ENCODE measurements around the gene RAD52. TPM values are rescaled to one million over a fixed set of nuclear protein-coding genes. Genes with fewer than 3 reads are reported as not detected.

Gene RAD52
- polyA plus RNA-seq, 2 donors, result 3.5 to 11.8 TPM

GRCh38 chr12:968545-968944, 19.1 kb upstream of the RAD52 start:
- no peak overlapping the region for H3K27ac ChIP-seq (ENCODE audit: low read depth in 2 of 2, low read length in 1 of 2)
- no peaks in the 10 kb centered on the region for H3K9me3 ChIP-seq (ENCODE audit: control insufficient read depth in 2 of 2, insufficient read depth in 1 of 2, low read depth in 1 of 2, low read length in 1 of 2)
- H3K36me3 ChIP-seq (ENCODE audit: control insufficient read depth in 2 of 2, insufficient read depth in 2 of 2, low read length in 1 of 2), result no peaks in the 10 kb centered on the region
- no peaks in the 10 kb centered on the region for H3K4me1 ChIP-seq (ENCODE audit: control insufficient read depth in 2 of 2, insufficient read depth in 2 of 2, low read length in 1 of 2)
- H3K4me3 ChIP-seq (ENCODE audit: low read depth in 1 of 2, low read length in 2 of 2), result no peak overlapping the region
- 58 to 62% methylated on average over 4 of the region's 4 CpGs for WGBS, 2 donors
- no peaks in the 10 kb centered on the region for H3K27me3 ChIP-seq (ENCODE audit: control insufficient read depth in 1 of 2, insufficient read depth in 2 of 2, low read length in 2 of 2)

GRCh38 chr12:967641-968040, 18.1 kb upstream of the RAD52 start:
- Histone ChIP-seq H3K27me3 (ENCODE audit: control insufficient read depth in 1 of 2, insufficient read depth in 2 of 2, low read length in 2 of 2) (no peaks in the 10 kb centered on the region), H3K27ac (ENCODE audit: low read depth in 2 of 2, low read length in 1 of 2) (no peak overlapping the region), H3K4me3 (ENCODE audit: low read depth in 1 of 2, low read length in 2 of 2) (no peak overlapping the region), H3K4me1 (ENCODE audit: control insufficient read depth in 2 of 2, insufficient read depth in 2 of 2, low read length in 1 of 2) (no peaks in the 10 kb centered on the region), H3K9me3 (ENCODE audit: control insufficient read depth in 2 of 2, insufficient read depth in 1 of 2, low read depth in 1 of 2, low read length in 1 of 2) (no peaks in the 10 kb centered on the region), H3K36me3 (ENCODE audit: control insufficient read depth in 2 of 2, insufficient read depth in 2 of 2, low read length in 1 of 2) (no peaks in the 10 kb centered on the region)
- 86 to 89% methylated on average over 9 of the region's 9 CpGs for WGBS, 2 donors

GRCh38 chr12:966724-967123, 17.2 kb upstream of the RAD52 start:
- H3K9me3 ChIP-seq (ENCODE audit: control insufficient read depth in 2 of 2, insufficient read depth in 1 of 2, low read depth in 1 of 2, low read length in 1 of 2), result no peaks in the 10 kb centered on the region

GRCh38 chr12:958588-959123, 9.2 kb upstream of the RAD52 start:
- 42 to 50% methylated on average over 8 of the region's 8 CpGs for WGBS, 2 donors
- Histone ChIP-seq H3K4me1 (ENCODE audit: control insufficient read depth in 2 of 2, insufficient read depth in 2 of 2, low read length in 1 of 2) (peaks cover 2% of the 10 kb centered on the region in 2 donors), H3K9me3 (ENCODE audit: control insufficient read depth in 2 of 2, insufficient read depth in 1 of 2, low read depth in 1 of 2, low read length in 1 of 2) (no peaks in the 10 kb centered on the region)

More at GRCh38 chr12:966724-967123, 17.2 kb upstream of the RAD52 start:
- H3K27me3 ChIP-seq (ENCODE audit: control insufficient read depth in 1 of 2, insufficient read depth in 2 of 2, low read length in 2 of 2), result no peaks in the 10 kb centered on the region
- no peak overlapping the region for H3K27ac ChIP-seq (ENCODE audit: low read depth in 2 of 2, low read length in 1 of 2)
- H3K4me1 ChIP-seq (ENCODE audit: control insufficient read depth in 2 of 2, insufficient read depth in 2 of 2, low read length in 1 of 2), result no peaks in the 10 kb centered on the region
- H3K4me3 ChIP-seq (ENCODE audit: low read depth in 1 of 2, low read length in 2 of 2), result no peak overlapping the region
- H3K36me3 ChIP-seq (ENCODE audit: control insufficient read depth in 2 of 2, insufficient read depth in 2 of 2, low read length in 1 of 2), result no peaks in the 10 kb centered on the region
- WGBS, 2 donors, result 82 to 85% methylated on average over 6 of the region's 6 CpGs

GRCh38 chr12:955939-956338, 6.4 kb upstream of the RAD52 start:
- Histone ChIP-seq H3K27ac (ENCODE audit: low read depth in 2 of 2, low read length in 1 of 2) (no peak overlapping the region), H3K4me3 (ENCODE audit: low read depth in 1 of 2, low read length in 2 of 2) (no peak overlapping the region), H3K27me3 (ENCODE audit: control insufficient read depth in 1 of 2, insufficient read depth in 2 of 2, low read length in 2 of 2) (no peaks in the 10 kb centered on the region), H3K36me3 (ENCODE audit: control insufficient read depth in 2 of 2, insufficient read depth in 2 of 2, low read length in 1 of 2) (no peaks in the 10 kb centered on the region), H3K9me3 (ENCODE audit: control insufficient read depth in 2 of 2, insufficient read depth in 1 of 2, low read depth in 1 of 2, low read length in 1 of 2) (no peaks in the 10 kb centered on the region), H3K4me1 (ENCODE audit: control insufficient read depth in 2 of 2, insufficient read depth in 2 of 2, low read length in 1 of 2) (peaks cover 2% of the 10 kb centered on the region in 2 donors)
- 94 to 96% methylated on average over 6 of the region's 6 CpGs for WGBS, 2 donors

More at GRCh38 chr12:958588-959123, 9.2 kb upstream of the RAD52 start:
- Histone ChIP-seq H3K27ac (ENCODE audit: low read depth in 2 of 2, low read length in 1 of 2) (no peak overlapping the region), H3K27me3 (ENCODE audit: control insufficient read depth in 1 of 2, insufficient read depth in 2 of 2, low read length in 2 of 2) (no peaks in the 10 kb centered on the region), H3K36me3 (ENCODE audit: control insufficient read depth in 2 of 2, insufficient read depth in 2 of 2, low read length in 1 of 2) (no peaks in the 10 kb centered on the region), H3K4me3 (ENCODE audit: low read depth in 1 of 2, low read length in 2 of 2) (no peak overlapping the region)

- no peak overlapping the region for H3K4me3 ChIP-seq (ENCODE audit: low read depth in 1 of 2, low read length in 2 of 2)
- H3K27me3 ChIP-seq (ENCODE audit: control insufficient read depth in 1 of 2, insufficient read depth in 2 of 2, low read length in 2 of 2), result no peaks in the 10 kb centered on the region
- no peaks in the 10 kb centered on the region for H3K9me3 ChIP-seq (ENCODE audit: control insufficient read depth in 2 of 2, insufficient read depth in 1 of 2, low read depth in 1 of 2, low read length in 1 of 2)
- H3K4me1 ChIP-seq (ENCODE audit: control insufficient read depth in 2 of 2, insufficient read depth in 2 of 2, low read length in 1 of 2), result peaks cover 2% of the 10 kb centered on the region in 2 donors
- H3K36me3 ChIP-seq (ENCODE audit: control insufficient read depth in 2 of 2, insufficient read depth in 2 of 2, low read length in 1 of 2), result no peaks in the 10 kb centered on the region
- H3K27ac ChIP-seq (ENCODE audit: low read depth in 2 of 2, low read length in 1 of 2), result no peak overlapping the region
These were observed 5.2 kb upstream of the RAD52 start for GRCh38 chr12:954741-955140.

- H3K4me3 ChIP-seq (ENCODE audit: low read depth in 1 of 2, low read length in 2 of 2), result no peak overlapping the region
- H3K27ac ChIP-seq (ENCODE audit: low read depth in 2 of 2, low read length in 1 of 2), result no peak overlapping the region
- H3K9me3 ChIP-seq (ENCODE audit: control insufficient read depth in 2 of 2, insufficient read depth in 1 of 2, low read depth in 1 of 2, low read length in 1 of 2), result no peaks in the 10 kb centered on the region
- H3K36me3 ChIP-seq (ENCODE audit: control insufficient read depth in 2 of 2, insufficient read depth in 2 of 2, low read length in 1 of 2), result no peaks in the 10 kb centered on the region
- H3K27me3 ChIP-seq (ENCODE audit: control insufficient read depth in 1 of 2, insufficient read depth in 2 of 2, low read length in 2 of 2), result no peaks in the 10 kb centered on the region
- 60 to 67% methylated on average over 7 of the region's 7 CpGs for WGBS, 2 donors
- H3K4me1 ChIP-seq (ENCODE audit: control insufficient read depth in 2 of 2, insufficient read depth in 2 of 2, low read length in 1 of 2), result peaks cover 2% of the 10 kb centered on the region in 2 donors
These were observed 4.3 kb upstream of the RAD52 start for GRCh38 chr12:953776-954175.

- Histone ChIP-seq H3K4me3 (ENCODE audit: low read depth in 1 of 2, low read length in 2 of 2) (no peak overlapping the region), H3K27ac (ENCODE audit: low read depth in 2 of 2, low read length in 1 of 2) (no peak overlapping the region), H3K4me1 (ENCODE audit: control insufficient read depth in 2 of 2, insufficient read depth in 2 of 2, low read length in 1 of 2) (no peaks in the 10 kb centered on the region), H3K27me3 (ENCODE audit: control insufficient read depth in 1 of 2, insufficient read depth in 2 of 2, low read length in 2 of 2) (no peaks in the 10 kb centered on the region), H3K36me3 (ENCODE audit: control insufficient read depth in 2 of 2, insufficient read depth in 2 of 2, low read length in 1 of 2) (no peaks in the 10 kb centered on the region), H3K9me3 (ENCODE audit: control insufficient read depth in 2 of 2, insufficient read depth in 1 of 2, low read depth in 1 of 2, low read length in 1 of 2) (no peaks in the 10 kb centered on the region)
- 19 to 46% methylated on average over 1 of the region's 1 CpG for WGBS, 2 donors
These were observed 1.7 kb upstream of the RAD52 start for GRCh38 chr12:951176-951575.

- Histone ChIP-seq H3K27ac (ENCODE audit: low read depth in 2 of 2, low read length in 1 of 2) (no peak overlapping the region), H3K4me1 (ENCODE audit: control insufficient read depth in 2 of 2, insufficient read depth in 2 of 2, low read length in 1 of 2) (no peaks in the 10 kb centered on the region), H3K9me3 (ENCODE audit: control insufficient read depth in 2 of 2, insufficient read depth in 1 of 2, low read depth in 1 of 2, low read length in 1 of 2) (no peaks in the 10 kb centered on the region), H3K36me3 (ENCODE audit: control insufficient read depth in 2 of 2, insufficient read depth in 2 of 2, low read length in 1 of 2) (peaks cover 0 to 4% of the 10 kb centered on the region in 2 donors), H3K4me3 (ENCODE audit: low read depth in 1 of 2, low read length in 2 of 2) (no peak overlapping the region), H3K27me3 (ENCODE audit: control insufficient read depth in 1 of 2, insufficient read depth in 2 of 2, low read length in 2 of 2) (no peaks in the 10 kb centered on the region)
- WGBS, 2 donors, result 82 to 90% methylated on average over 9 of the region's 9 CpGs
These were observed 1.3 kb downstream of the RAD52 start for GRCh38 chr12:948238-948637.

GRCh38 chr12:946631-947030, 2.9 kb downstream of the RAD52 start:
- no peaks in the 10 kb centered on the region for H3K4me1 ChIP-seq (ENCODE audit: control insufficient read depth in 2 of 2, insufficient read depth in 2 of 2, low read length in 1 of 2)
- H3K9me3 ChIP-seq (ENCODE audit: control insufficient read depth in 2 of 2, insufficient read depth in 1 of 2, low read depth in 1 of 2, low read length in 1 of 2), result no peaks in the 10 kb centered on the region
- no peak overlapping the region for H3K27ac ChIP-seq (ENCODE audit: low read depth in 2 of 2, low read length in 1 of 2)
- no peaks in the 10 kb centered on the region for H3K27me3 ChIP-seq (ENCODE audit: control insufficient read depth in 1 of 2, insufficient read depth in 2 of 2, low read length in 2 of 2)
- H3K4me3 ChIP-seq (ENCODE audit: low read depth in 1 of 2, low read length in 2 of 2), result no peak overlapping the region
- WGBS, 2 donors, result 68 to 74% methylated on average over 6 of the region's 6 CpGs
- H3K36me3 ChIP-seq (ENCODE audit: control insufficient read depth in 2 of 2, insufficient read depth in 2 of 2, low read length in 1 of 2), result peaks cover 0 to 4% of the 10 kb centered on the region in 2 donors
